DND-41 (cell line): ENCODE data around the gene TOR2A.

ENCODE experiments used
- ATAC-seq: fragments of 200-7000 bp; cut with Tn5 transposase; 3 replicates; pipeline ENCODE4 v1.9.1; 2021; ENCODE audit warnings: low read depth; ENCODE audit not compliant: insufficient read depth
- DNase-seq: peaks from one replicate; pipeline ENCODE4 v3.0.0-alpha.2; 2020
- H2AFZ ChIP-seq: 2 replicates; pipeline ENCODE4 v1.6.0; 2012; ENCODE audit warnings: low read depth, low read length
- H3K27ac ChIP-seq: 2 replicates; pipeline ENCODE4 v1.5.1; 2012; ENCODE audit warnings: low read length, inconsistent platforms
- H3K27me3 ChIP-seq: fragments of 200-600 bp; sonication (generic); 2 replicates; pipeline ENCODE4 v1.6.0; 2012; ENCODE audit warnings: low read length, mild to moderate bottlenecking, inconsistent platforms; ENCODE audit not compliant: insufficient read depth, poor library complexity
- H3K36me3 ChIP-seq: 2 replicates; pipeline ENCODE4 v1.5.1; 2012; ENCODE audit warnings: low read length, inconsistent platforms; ENCODE audit not compliant: insufficient read depth
- H3K4me1 ChIP-seq: 2 replicates; pipeline ENCODE4 v1.5.1; 2012; ENCODE audit warnings: mild to moderate bottlenecking, low read length; ENCODE audit not compliant: insufficient read depth
- H3K4me2 ChIP-seq: 2 replicates; pipeline ENCODE4 v1.6.0; 2012; ENCODE audit warnings: mild to moderate bottlenecking, moderate library complexity, low read length, inconsistent platforms; ENCODE audit not compliant: insufficient read depth
- H3K4me3 ChIP-seq, 2 experiments: fragments of 200-600 bp in 1 of 2; shearing (Covaris generic) in 1 of 2; 2 replicates each; pipeline ENCODE4 v1.5.1; 2012 to 2016; ENCODE audit warnings: inconsistent platforms in 2 of 2, low read length in 2 of 2, mild to moderate bottlenecking in 2 of 2, low read depth in 1 of 2, moderate library complexity in 1 of 2
- H3K79me2 ChIP-seq: 2 replicates; pipeline ENCODE4 v1.6.0; 2012; ENCODE audit warnings: low read length, inconsistent platforms; ENCODE audit not compliant: insufficient read depth
- H3K9ac ChIP-seq: 2 replicates; pipeline ENCODE4 v1.6.0; 2012; ENCODE audit warnings: low read depth, mild to moderate bottlenecking, inconsistent platforms, low read length, moderate library complexity
- H3K9me3 ChIP-seq: 2 replicates; pipeline ENCODE4 v1.5.1; 2012; ENCODE audit warnings: low read length, moderate library complexity, mild to moderate bottlenecking, inconsistent platforms; ENCODE audit not compliant: insufficient read depth, severe bottlenecking
- H4K20me1 ChIP-seq: 2 replicates; pipeline ENCODE4 v1.6.0; 2012; ENCODE audit warnings: low read length; ENCODE audit not compliant: insufficient read depth
- CTCF ChIP-seq: IDR thresholded peaks from 2 replicates; pipeline ENCODE4 v1.5.1; 2012; ENCODE audit warnings: borderline replicate concordance, low read length, moderate library complexity, mild to moderate bottlenecking; ENCODE audit not compliant: poor library complexity, severe bottlenecking; ENCODE audit errors: extremely low read depth
- EZH2 ChIP-seq: IDR thresholded peaks from 3 replicates; pipeline ENCODE4 v1.6.1; 2012; ENCODE audit warnings: borderline replicate concordance, low read depth, mild to moderate bottlenecking, moderate library complexity, low read length, inconsistent platforms; ENCODE audit not compliant: severe bottlenecking

The TOR2A gene

GRCh38 chr9:127715470-127716337 lies 19.4 kb downstream of the TOR2A start, which contains the start of the genes PTRH1 and TTC16:
Gene PTRH1 (minus strand): TSS chr9:127715663. CDS start chr9:127715639, 24 bp downstream.
Gene TTC16 (plus strand): TSS chr9:127716079. CDS start chr9:127716146, 67 bp downstream.
- Histone ChIP-seq H3K4me3 (peak within 1 kb of the TSS; percentile 44 to 77), H3K4me2 (peak within 1 kb of the TSS; percentile 77), H4K20me1 (peaks cover 13% of the 10 kb centered on the region), H3K36me3 (no peaks in the 10 kb centered on the region), H3K4me1 (peaks cover 56% of the 10 kb centered on the region), H3K79me2 (no peaks in the 10 kb centered on the region), H2AFZ (peak within 1 kb of the TSS; percentile 83), H3K9ac (peak within 1 kb of the TSS; percentile 60), H3K27me3 (no peaks in the 10 kb centered on the region), H3K9me3 (no peaks in the 10 kb centered on the region), H3K27ac (peak within 1 kb of the TSS; percentile 70)
- TF ChIP-seq EZH2 (no peak), CTCF (no peak)
- peak; percentile 89 for ATAC-seq
- DNase-seq = peak; percentile 92

- no peaks in the 10 kb centered on the region for H3K79me2 ChIP-seq
- no peaks in the 10 kb centered on the region for H3K9me3 ChIP-seq
- DNase-seq (no peak), ATAC-seq (peak; percentile 1; the same call in 2 of the 3 replicates)
- no peak for TF ChIP-seq EZH2
- TF ChIP-seq CTCF = no peak
- peak overlapping the region; percentile 51 for H3K27ac ChIP-seq
- H2AFZ ChIP-seq = peak overlapping the region; percentile 74
- H3K4me2 ChIP-seq = peak overlapping the region; percentile 77
- H3K9ac ChIP-seq = peak overlapping the region; percentile 60
- peaks cover 13% of the 10 kb centered on the region for H4K20me1 ChIP-seq
- peaks cover 50% of the 10 kb centered on the region for H3K4me1 ChIP-seq
- H3K4me3 ChIP-seq = peak overlapping the region; percentile 44 to 77
- no peaks in the 10 kb centered on the region for H3K36me3 ChIP-seq
- no peaks in the 10 kb centered on the region for H3K27me3 ChIP-seq
These were observed 20.1 kb downstream of the TOR2A start for GRCh38 chr9:127714951-127715469.

GRCh38 chr9:127714020-127714750 lies 20.9 kb downstream of the TOR2A start:
- H3K36me3 ChIP-seq = no peaks in the 10 kb centered on the region
- no peaks in the 10 kb centered on the region for H3K9me3 ChIP-seq
- peak overlapping the region; percentile 77 for H3K4me2 ChIP-seq
- TF ChIP-seq CTCF (no peak), EZH2 (no peak)
- no peak for DNase-seq
- no peaks in the 10 kb centered on the region for H3K79me2 ChIP-seq
- peak overlapping the region in 1 of 2 experiments; percentile 42; a peak in 2 of 4 replicates for H3K4me3 ChIP-seq
- peaks cover 42% of the 10 kb centered on the region for H3K4me1 ChIP-seq
- no peak overlapping the region for H3K27ac ChIP-seq
- peaks cover 16% of the 10 kb centered on the region for H4K20me1 ChIP-seq
- ATAC-seq = no peak
- no peak overlapping the region for H2AFZ ChIP-seq
- H3K27me3 ChIP-seq = no peaks in the 10 kb centered on the region
- no peak overlapping the region for H3K9ac ChIP-seq
